ENCODE results near the gene C1orf56.

Gene C1orf56

DNA sequence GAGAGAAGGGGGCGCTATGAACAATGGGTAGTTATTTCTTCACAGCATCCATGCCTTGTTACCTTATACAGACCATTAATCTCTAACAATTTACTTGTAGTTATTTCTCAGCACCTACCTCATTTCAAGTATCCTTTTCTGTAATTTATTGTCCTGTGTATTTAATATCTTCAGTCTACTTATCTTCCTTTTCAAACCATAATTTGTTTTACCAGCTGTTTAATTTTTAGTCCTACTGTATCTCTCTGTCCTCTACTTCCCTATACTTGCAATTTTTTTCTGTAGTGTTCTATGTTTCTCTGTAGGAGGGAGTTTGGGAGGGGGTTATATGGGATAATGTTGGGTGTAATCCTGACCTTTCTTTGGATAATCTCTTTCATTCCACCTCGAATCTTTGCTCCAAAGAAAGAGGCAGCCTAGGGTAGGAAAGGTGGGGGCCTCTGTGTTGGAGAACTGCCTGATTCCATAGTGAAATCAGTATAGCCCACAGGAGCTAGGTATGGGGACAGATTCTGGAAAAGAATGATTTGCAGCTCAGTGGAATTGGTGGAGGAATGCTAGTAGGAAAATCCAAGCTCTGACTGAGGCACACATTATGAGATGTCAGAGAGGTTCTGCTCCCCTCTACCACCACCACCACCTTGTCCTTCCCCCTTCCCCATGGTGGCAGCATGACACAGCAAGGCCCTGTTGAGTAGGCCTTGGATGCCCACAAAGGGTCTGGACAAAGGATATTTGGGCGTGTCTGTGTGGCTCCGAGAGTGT, 13.3 kb downstream of the C1orf56 start:
- TF ChIP-seq, protein P1, sequence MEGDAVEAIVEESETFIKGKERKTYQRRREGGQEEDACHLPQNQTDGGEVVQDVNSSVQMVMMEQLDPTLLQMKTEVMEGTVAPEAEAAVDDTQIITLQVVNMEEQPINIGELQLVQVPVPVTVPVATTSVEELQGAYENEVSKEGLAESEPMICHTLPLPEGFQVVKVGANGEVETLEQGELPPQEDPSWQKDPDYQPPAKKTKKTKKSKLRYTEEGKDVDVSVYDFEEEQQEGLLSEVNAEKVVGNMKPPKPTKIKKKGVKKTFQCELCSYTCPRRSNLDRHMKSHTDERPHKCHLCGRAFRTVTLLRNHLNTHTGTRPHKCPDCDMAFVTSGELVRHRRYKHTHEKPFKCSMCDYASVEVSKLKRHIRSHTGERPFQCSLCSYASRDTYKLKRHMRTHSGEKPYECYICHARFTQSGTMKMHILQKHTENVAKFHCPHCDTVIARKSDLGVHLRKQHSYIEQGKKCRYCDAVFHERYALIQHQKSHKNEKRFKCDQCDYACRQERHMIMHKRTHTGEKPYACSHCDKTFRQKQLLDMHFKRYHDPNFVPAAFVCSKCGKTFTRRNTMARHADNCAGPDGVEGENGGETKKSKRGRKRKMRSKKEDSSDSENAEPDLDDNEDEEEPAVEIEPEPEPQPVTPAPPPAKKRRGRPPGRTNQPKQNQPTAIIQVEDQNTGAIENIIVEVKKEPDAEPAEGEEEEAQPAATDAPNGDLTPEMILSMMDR (IDR thresholded peaks at IDR 0.05; ENCODE audit: borderline replicate concordance, insufficient read depth, low read depth, low read length): no peak
- H3K4me3 ChIP-seq (ENCODE audit: low read depth, low read length): peak overlapping the region; percentile 96

DNA sequence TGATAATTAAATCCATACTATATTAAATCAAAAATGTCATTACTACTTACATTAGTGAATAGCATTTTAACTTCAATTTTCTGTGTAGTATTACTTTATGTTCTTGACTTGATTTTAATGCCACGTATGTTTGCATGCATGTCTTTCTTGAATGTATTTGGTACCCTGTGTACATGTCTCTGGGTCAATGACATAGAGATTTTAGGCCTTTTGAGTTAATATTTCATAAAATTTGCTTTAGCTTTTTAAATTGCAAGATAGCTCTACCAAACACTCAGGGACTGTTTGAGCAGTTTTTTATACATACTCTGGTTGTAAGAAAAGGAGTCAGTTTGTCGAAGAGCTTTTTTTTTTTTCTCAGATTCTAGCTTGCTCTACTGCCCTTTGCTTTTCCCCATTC, 14.2 kb downstream of the C1orf56 start:
- H3K4me3 ChIP-seq (ENCODE audit: low read depth, low read length): no peak overlapping the region
- TF ChIP-seq, protein P1 (IDR thresholded peaks at IDR 0.05; ENCODE audit: borderline replicate concordance, insufficient read depth, low read depth, low read length): no peak

DNA sequence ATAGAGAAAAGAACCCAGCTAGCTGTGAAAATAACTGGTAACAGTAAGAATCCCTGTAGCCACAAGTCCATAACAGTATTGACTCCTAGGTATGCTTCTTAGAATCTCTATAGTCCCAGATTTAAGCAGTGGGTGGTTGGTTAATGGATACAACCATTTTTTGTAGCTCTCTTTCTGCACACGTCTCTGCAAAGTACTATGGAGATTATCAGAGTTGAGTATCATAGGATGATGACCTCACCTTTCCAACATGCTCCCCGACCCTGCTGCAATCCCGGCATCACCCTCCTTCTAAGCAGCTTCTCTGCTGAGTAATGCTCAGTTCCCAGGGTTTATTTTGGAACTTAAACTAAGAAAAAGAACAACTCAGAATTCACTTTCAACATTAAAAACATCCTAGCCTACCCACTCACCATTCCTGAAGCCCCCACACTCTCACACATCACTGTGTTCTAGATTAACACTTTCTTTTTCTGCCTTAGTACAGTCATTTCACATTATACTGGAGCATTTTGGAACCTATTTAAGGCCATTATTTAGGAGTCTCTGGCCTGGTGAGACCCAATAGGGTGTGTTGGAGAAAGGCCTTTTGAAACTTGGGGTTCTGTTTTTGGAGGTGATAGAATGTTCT, 15.3 kb downstream of the C1orf56 start:
- TF ChIP-seq, protein P1 (IDR thresholded peaks at IDR 0.05; ENCODE audit: borderline replicate concordance, insufficient read depth, low read depth, low read length): no peak
- H3K4me3 ChIP-seq (ENCODE audit: low read depth, low read length): no peak overlapping the region

DNA sequence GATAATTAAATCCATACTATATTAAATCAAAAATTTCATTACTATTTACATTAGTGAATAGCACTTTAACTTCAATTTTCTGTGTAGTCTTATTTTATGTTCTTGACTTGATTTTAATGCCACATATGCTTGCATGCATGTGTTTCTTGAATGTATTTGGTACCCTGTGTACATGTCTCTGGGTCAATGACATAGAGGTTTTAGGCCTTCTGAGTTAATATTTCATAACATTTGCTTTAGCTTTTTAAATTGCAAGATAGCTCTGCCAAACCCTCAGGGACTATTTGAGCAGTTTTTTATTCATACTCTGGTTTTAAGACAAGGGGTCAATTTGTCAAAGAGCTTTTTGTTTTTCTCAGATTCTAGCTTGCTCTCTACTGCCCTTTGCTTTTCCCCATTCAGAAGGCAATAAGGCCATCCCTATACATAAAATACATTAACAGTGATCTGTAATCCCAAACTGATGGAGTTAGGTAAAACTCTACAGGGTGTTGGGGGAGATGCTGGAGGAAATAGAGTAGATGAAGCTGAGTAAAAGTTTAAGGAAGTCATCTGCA, 17.6 kb downstream of the C1orf56 start:
- H3K4me3 ChIP-seq (ENCODE audit: low read depth, low read length): no peak overlapping the region
- TF ChIP-seq, protein P1 (IDR thresholded peaks at IDR 0.05; ENCODE audit: borderline replicate concordance, insufficient read depth, low read depth, low read length): no peak

DNA sequence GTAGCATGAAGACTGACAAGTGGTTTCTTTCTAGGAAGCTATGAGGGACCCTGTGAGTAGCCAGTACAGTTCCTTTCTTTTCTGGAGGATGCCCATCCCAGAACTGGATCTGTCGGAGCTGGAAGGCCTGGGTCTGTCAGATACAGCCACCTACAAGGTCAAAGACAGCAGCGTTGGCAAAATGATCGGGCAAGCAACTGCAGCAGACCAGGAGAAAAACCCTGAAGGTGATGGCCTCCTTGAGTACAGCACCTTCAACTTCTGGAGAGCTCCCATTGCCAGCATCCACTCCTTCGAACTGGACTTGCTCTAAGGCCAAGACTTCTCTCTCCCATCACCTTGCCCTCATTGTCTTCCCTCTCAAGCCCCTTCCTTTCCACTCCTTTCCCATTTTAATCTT, 19.6 kb downstream of the C1orf56 start:
- TF ChIP-seq, protein P1 (IDR thresholded peaks at IDR 0.05; ENCODE audit: borderline replicate concordance, insufficient read depth, low read depth, low read length): no peak
- H3K4me3 ChIP-seq (ENCODE audit: low read depth, low read length): no peak overlapping the region

DNA sequence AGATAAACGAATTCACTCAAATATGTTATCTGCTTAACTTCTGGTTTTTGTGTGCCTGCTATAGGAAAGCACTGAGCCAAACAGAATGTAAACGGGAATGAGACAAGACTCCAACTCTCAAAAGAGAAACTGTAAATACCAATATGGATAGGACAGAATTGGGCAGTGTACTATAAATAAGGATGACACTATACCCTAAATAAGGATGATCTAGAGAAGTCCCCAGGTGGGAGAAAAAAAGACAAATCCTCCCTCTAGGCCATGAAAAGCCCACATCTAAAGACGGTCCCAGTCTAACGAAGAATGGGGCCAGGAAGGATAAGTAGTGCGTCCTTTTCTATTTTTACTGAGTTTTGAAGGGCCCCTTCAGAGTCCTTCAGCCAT, 21.5 kb downstream of the C1orf56 start:
- no peak overlapping the region for H3K4me3 ChIP-seq (ENCODE audit: low read depth, low read length)
- TF ChIP-seq, protein P1 (IDR thresholded peaks at IDR 0.05; ENCODE audit: borderline replicate concordance, insufficient read depth, low read depth, low read length): no peak

Data from GM12875 (cell line).